ENCODE data around the gene SIRT4. TPM values are rescaled to one million over a fixed set of nuclear protein-coding genes. Genes with fewer than 3 reads are reported as not detected.
A peak's percentile ranks its signal among the peaks of the same experiment; 100 is the strongest.

Gene SIRT4
- total and polyA plus RNA-seq, 2 of the 13 experiments (the other 11 are each of a cell fraction or from before 2014, with no cell fraction given): 3.4 to 5.8 TPM

DNA sequence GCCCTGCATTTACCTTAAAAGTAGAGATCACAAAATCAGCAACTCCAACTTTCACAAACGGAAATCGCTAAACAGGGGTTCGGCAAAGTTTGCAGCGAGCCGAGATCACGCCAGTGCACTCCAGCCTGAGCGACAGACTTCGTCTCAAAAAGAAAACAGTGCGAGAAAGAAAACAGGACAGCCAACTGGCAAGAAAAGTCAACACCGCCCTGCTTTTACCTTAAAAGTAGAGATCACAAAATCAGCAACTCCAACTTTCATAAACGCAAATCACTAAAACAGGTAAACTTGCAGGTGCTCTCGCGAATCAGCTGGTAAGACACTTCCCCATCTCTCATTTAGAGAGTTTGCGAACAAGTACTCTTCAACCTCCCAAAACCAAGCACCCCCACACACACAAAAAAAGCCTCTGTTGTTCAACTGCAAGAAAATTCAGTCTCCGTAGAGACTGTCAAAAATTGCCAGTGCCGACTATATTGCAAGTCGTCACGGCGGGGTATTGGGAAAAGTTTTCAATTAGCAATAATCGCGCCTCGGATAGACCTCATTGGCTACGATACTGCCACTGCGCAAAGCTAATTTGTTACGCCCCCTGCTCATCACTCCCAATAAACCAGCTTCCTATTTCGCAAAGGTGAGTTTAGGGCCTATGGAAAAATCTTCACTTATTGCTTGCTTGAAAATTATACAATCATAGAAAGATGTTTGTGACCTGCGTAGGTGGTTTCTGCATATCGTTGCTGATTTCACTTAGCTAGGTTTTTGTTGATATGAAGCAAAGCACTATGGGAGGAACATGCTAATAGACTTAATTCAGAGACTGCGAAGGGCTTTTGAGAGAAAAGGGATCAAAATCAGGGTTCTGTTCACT, 9.2 kb upstream of the SIRT4 start, which contains the start of gene RNU4-1 (continued):
- TF ChIP-seq ZXDC (CRISPR knock-in tag; IDR thresholded peaks at IDR 0.05) (no peak), NONO (IDR thresholded peaks at IDR 0.05) (no peak), NONO (CRISPR knock-in tag; conservative IDR thresholded peaks at IDR 0.05) (peak; percentile 92), ZNF597 (CRISPR knock-in tag; IDR thresholded peaks at IDR 0.05) (no peak), SMC3 (IDR thresholded peaks at IDR 0.05; ENCODE audit: low read length) (no peak), MIER2 (CRISPR knock-in tag; IDR thresholded peaks at IDR 0.05) (peak; percentile 77), ZNF33B (CRISPR knock-in tag; IDR thresholded peaks at IDR 0.05) (no peak; the same call in 1 of the 2 replicates), HNRNPUL1 (IDR thresholded peaks at IDR 0.05; ENCODE audit: low read depth, low read length) (no peak), DMAP1 (CRISPR knock-in tag; IDR thresholded peaks at IDR 0.05) (no peak; the same call in none of the 2 replicates), KLF15 (CRISPR knock-in tag; IDR thresholded peaks at IDR 0.05; ENCODE audit: borderline replicate concordance) (no peak), ZNF781 (CRISPR knock-in tag; IDR thresholded peaks at IDR 0.05; ENCODE audit: borderline replicate concordance, not compliant biosample characterization) (no peak), HIC2 (CRISPR knock-in tag; IDR thresholded peaks at IDR 0.05; ENCODE audit: low read depth) (0 out of 2 replicates have a peak, but pooled peaks have one; percentile 15), E2F1 (CRISPR knock-in tag; IDR thresholded peaks at IDR 0.05) (peak; percentile 74; the same call in 1 of the 2 replicates), HBP1 (CRISPR knock-in tag; IDR thresholded peaks at IDR 0.05; ENCODE audit: low read depth) (no peak), PITX1 (CRISPR knock-in tag; IDR thresholded peaks at IDR 0.05) (no peak)
- TF ChIP-seq, protein P1, sequence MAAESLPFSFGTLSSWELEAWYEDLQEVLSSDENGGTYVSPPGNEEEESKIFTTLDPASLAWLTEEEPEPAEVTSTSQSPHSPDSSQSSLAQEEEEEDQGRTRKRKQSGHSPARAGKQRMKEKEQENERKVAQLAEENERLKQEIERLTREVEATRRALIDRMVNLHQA (CRISPR knock-in tag; IDR thresholded peaks at IDR 0.05): no peak

All from HepG2 (cell line).